GM18858 (cell line): ENCODE data around the gene C17orf107.
"Not testable (repeated sequence)": the region's sequence is repeated elsewhere in the genome, so short reads cannot be mapped to it uniquely, and the experiment has no call there.

Source experiments
- ATAC-seq: cut with Tn5 transposase; IDR thresholded peaks from one replicate; pipeline ENCODE4 v1.9.1; 2021; ENCODE audit not compliant: unreplicated experiment

C17orf107 gene

DNA sequence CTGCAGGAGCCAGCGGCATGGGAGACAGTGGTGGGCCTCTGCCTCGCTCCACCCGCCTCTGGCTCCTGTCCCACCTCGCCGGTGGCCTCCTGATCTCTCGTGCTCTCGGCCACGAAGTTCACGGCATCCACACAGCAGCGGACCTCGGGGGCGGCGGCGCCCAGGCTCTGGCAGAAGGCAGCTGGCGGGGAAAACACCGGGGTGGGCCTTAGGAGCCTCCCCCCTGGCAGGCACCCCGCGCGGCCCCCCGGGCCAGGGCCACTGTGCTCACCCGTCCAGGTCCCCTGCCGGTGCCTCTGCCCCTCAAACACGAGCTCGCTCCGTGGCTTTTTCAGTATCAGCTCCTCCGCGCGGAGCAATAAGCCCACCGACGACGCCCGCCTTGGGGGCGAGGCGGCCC is 409 bp upstream of the C17orf107 start:
- no peak for ATAC-seq

DNA sequence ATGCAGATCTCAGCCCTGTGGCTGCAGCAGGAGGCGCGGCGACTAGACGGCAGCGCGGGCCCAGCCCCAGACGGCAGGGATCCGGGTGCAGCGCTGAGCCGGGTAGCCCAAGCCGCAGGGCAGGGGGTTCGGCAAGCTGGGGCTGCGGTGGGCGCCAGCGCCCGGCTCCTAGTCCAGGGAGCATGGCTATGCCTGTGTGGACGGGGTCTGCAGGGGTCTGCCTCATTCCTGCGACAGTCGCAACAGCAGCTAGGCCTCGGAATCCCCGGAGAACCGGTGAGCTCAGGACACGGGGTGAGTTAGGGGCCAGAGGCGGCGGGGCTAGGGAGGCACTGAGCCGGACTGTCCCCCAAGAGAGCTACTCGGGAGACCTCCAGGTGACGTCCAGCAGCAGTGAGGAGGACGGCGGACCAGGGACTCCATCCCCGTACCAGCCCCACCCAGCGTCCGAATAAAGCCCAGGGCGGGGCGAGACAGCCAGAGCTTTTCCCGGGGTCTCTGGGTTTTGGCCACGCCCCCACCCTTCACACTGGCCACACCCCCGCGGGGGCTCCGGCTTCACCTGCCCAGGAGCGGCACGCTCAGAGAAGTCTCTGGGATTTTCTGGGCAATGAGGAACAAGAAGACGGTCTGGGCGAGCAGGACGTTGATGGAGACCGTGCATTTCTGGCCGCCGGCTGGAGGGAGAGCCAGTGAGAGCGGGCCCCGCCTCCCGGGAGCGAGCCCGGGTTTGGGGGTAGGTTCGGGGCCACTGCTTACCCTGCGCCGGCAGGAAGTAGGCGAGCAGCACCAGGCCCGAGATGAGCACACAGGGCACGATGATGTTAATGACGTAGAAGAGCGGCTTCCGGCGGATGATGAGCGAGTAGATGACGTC is 1.1 kb downstream of the C17orf107 start:
- no peak for ATAC-seq

DNA sequence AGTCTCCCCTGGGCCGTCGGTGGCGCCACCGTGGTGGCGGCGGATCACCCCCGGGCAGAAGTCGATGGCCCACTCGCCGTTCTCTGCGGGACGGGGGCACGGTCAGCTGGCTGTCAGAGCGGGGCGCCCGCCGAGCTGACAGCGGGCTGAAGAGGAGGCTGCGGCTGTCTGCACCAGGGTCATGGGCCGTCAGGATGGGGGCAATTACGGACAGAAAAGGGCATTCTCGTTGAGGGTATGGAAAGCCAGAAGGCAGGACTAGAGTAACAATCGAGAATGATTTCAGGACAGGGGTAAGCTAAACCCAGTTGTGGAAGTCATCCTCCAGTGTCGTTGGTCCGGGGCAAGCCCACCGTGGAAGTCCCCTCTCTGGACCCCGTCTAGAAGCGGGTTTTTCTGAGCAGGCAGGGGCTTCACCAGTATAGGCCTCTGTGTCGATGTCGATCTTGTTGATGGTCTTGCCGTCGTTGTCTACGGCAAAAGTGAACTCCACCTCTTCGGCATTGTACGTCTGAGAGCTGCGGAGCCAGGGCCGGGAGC is 1.8 kb downstream of the C17orf107 start:
- ATAC-seq: no peak

DNA sequence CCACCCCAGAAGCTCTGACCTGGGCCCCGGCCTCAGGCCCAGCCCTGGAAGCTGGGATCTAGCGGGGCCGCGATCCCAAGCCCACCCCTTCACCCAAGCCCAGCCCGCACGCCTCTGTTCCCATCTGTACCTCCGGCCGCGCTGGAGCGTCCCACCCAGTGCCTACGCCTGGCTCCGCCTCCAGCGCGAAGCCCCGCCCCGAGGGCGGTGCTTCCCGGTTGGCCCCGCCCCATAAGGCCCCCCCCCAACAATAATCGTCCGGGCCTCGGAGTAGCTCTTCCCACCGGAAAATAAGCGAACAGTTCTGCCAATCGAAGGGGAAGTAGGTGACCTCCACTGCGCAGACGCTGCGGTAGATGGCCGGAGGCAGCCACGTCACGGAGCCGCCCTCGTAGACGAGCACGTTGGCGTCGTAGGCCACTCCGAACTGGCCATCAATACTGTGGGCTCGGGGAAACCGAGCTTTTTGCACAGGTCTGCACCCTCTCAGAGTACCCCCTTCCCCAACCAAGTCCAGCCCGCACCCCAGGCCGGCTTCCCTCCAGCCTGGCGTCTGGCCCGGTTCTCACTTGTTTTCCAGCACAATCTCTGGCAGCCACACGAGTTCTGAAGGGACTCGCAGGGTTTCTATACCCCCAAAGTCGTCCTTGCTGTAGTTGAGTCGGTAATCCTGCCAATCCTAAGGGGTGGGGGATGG is 2.5 kb downstream of the C17orf107 start:
- no peak for ATAC-seq

DNA sequence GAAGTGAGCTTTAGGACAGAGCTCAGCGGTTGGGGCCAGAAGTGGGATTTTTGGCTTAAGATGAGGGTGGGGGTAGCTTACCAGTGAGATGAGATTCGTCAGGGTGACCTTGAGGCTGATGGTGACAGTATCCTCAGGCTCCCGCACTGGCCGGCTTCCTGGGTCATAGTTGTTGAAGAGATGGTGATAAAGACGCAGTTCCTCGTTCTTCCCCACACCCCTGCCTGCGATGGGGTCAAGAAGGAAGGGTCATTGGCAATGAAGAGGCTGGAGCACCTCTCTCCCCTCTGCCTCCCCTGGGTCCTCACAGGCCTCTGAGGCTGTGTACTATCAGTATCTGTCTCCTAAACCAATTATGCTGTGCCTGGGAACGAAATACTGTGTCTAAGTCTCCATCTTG is 3.2 kb downstream of the C17orf107 start:
- no peak for ATAC-seq

DNA sequence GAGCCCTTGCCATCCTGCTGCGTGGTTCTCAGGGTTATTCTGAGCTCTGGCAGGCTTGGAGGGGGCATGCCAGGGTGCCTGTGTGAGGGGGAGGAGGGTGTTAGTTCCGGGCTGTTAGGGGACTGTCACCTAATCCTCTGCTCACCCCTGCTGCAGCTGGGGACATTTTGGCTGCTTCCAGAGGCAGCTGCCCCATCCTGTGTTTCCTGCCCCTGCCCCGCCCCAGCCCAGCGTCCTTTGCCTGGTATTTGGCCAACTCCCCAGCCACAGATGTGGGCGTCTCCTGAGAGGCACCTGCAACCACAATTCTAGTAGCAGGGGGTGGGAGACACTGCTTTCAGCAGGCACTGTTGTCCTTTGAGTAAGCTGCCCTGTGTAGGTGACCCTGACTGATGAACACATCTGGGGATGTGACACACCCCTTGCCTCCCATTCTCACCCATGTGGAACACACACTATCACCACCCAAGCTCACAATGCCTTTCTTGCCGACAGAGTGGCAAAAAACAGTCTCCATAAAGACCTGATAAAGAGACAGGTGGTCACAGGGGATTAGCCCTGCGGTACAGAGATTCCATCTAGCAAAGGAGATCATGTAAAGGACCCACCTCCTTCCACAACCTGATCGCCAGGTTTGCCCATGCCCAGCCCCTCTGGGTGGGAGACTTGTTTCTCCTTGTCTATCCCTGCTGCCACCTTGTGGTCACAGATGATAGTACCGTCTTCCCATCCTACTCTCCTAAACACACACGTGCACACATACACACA is 3.9 kb downstream of the C17orf107 start, which contains the start of gene CHRNE:
Gene CHRNE (minus strand): TSS at position 48 of the 768 bp plus-strand sequence. CDS start 35 bp downstream, at position 13.
- ATAC-seq: no peak

DNA sequence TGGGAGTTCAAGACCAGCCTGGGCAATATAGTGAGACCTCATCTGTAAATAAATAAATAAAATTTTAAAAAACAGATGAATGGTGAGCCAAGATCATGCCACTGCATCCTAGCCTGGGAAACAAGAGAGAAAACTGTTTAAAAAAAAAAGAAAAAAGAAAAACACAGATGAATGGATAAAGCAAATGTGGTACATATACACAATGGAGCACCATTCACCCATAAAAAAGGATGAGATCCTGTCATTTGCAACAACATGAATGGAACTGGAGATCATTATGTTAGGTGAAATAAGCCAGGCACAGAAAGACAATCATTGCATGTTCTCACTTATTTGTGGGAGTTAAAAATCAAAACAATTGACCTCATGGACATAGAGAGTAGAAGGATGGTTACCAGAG is 7.3 kb downstream of the C17orf107 start:
- ATAC-seq: not testable (repeated sequence)

DNA sequence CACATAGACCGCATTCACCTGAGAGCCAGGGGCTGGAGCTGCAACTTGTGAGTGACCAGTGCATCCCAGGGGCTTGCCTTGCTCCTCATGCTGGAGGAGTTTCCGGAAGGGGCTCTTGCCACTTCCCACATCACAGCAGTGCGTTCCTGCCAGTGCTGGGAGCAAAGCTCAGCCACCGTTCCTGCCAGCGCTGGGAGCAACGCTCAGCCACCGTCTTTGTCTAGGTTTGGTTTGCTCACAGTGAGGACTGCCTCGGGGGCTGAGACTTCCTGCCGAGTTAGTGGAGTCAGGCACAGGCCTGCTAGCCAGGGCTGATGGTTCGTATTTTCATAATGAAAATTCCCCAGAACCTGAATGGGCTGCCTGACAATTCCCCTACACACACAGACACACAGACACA is 9.0 kb downstream of the C17orf107 start:
- ATAC-seq: no peak

DNA sequence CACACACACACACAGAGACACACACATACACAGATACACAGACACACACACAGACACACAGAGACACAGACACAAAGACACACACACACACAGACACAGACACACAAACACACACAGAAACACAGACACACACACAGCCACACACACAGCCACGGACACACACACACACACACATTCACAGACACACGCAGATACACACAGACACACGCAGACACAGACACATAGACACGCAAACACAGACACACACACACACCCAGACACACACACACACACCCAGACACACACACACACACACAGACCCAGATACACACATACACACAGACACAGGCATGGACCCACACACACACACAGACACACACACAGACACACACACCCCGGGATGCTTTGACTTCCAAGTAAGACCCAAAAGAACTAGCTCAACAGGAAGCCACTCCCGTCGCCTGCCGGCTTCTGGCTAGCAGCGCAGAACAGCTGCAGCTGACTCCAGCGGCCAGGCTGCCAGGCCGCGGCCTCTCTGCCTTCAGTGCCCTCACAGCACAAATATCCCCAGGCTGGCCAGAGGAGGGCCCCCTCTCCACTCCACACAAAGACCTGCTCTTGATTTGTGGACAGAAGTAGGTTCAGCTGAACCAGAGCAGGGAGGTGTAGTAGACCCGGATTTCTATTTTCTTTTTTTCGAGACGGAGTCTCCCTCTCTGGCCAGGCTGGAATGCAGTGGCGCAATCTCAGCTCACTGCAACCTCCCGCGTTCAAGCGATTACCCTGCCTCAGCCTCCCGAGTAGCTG is 9.6 kb downstream of the C17orf107 start:
- no peak for ATAC-seq

DNA sequence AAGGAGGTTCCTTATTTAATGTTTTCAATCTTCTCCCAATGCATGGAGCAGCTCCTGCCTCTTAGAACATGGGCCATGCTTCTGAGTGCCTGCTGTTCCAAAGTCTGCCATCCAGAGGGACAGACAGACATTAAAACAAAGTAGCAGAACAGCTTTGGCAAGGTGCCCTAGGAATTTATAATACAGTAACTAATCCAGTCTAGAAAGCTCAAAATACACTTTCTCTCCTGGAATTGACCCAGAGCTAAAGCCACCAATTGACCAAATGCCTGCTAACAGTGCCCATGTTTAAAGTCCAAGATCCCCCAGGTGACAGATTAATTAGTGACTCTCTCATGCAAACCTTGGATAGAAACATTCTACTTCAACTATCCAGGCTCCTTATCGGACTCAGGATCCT is 14.7 kb downstream of the C17orf107 start:
- ATAC-seq: no peak

DNA sequence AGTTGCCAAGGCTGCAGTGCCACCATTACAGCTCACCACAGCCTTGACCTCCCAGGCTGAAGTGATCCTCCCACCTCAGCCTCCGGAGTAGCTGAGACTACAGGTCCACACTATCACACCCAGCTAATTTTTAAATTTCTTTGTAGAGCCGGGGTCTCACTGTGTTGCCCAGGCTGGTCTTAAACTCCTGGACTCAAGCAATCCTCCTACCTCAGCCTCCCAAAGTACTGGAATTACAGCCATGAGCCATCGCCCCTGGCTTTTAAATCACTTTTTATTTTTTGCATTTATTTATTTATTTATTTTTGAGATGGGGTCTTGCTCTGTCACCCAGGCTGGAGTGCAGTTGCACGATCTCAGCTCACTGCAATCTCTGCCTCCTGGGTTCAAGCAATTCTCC is 15.2 kb downstream of the C17orf107 start:
- not testable (repeated sequence) for ATAC-seq

DNA sequence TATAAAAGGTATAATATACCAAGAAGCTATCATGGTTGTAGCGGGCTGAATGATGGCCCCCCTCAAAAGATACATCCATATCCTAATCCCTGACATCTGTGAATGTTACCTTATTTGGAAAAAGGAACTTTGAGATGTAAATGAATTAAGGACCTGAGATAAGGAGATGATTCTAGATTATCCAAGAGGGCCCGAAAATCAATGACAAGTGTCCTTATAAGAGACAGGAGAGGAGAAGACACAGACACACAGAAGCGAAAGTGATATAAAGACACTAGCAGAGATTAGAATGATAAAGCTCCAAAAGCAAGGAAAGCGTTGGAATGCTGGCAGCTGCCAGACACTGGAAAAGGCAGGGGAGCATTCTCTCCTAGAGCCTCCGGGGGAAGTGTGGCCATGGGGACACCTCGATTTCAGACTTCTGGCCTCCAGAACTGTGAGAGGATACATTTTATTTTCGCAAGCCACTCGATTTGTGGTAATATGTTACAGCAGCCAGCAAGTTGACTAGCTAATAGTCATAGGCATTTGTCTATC is 20.2 kb downstream of the C17orf107 start:
- no peak for ATAC-seq

DNA sequence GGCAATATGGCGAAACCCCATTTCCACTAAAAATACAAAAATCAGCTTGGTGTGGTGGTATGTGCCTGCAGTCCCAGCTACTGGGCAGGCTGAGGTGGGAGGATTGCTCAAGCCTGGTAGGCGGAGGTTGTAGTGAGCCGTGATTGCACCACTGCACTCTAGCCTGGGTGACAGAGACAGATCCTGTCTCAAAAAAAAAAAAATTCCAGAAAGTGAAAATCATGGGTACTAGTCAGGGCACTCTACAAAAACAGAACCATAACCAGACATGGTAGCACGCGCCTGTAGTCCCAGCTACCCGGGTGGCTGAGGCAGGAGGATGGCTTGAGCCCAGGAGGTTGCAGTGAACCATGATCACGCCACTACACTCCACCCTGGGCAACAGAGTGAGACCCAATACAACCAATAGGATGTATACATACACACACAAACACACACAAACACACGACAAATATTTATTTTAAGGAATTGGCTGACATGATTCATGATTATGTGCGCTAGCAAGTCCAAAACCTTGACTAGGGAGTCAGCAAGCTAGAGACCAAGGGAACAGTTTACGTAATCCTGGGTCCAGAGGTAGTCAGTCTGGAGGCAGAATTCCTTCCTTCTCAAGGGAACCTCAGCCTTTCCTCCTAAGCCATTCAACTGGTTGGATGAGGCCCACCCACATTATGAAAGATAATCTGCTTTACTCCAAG is 21.2 kb downstream of the C17orf107 start:
- ATAC-seq: no peak

DNA sequence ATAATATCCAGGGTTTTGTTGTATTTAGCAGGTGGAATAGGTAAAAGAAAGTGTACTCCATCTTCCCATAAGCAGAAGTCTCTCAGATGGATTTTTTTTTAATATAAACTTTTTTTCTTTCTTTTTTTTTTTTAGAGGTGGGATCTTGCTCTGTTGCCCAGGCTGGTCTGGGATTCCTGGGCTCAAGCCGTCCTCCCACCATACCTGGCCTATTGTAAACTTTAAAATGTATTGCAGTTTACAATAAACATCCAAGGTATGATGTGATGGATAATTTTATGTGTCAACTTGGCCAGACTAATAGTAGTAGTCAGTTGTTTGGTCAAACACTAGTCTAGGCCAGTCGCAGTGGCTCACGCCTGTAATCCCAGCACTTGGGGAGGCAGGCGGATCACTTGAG is 22.0 kb downstream of the C17orf107 start:
- no peak for ATAC-seq

DNA sequence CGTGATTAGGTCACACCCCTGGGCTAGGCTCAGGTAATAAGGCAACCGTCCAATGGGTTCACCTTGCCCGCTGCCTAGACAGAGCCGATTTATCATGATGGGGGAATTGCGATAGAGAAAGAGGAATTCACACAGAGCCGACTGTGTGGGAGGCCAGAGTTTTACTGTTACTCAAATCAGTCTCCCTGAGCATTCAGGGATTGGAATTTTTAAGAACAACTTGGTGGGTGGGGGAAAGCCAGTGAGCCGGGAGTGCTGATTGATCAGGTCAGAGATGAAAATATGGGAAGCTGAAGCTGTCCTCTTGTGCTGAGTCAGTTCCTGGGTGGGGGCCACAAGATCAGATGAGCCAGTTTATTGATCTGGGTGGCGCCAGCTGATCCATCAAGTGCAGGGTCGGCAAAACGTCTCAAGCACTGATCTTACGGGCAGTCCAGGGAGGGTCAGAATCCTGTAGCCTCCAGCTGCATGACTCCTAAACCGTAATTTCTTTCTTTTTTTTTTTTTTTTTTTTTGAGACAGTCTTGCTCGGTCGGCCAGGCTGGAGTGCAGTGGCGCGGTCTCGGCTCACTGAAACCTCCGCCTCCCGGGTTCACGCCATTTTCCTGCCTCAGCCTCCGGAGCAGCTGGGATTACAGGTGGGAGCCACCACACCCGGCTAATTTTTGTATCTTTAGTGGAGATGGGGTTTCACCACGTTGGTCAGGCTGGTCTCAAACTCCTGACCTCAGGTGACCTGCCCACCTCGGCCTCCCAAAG is 27.4 kb downstream of the C17orf107 start:
- ATAC-seq: not testable (repeated sequence)

DNA sequence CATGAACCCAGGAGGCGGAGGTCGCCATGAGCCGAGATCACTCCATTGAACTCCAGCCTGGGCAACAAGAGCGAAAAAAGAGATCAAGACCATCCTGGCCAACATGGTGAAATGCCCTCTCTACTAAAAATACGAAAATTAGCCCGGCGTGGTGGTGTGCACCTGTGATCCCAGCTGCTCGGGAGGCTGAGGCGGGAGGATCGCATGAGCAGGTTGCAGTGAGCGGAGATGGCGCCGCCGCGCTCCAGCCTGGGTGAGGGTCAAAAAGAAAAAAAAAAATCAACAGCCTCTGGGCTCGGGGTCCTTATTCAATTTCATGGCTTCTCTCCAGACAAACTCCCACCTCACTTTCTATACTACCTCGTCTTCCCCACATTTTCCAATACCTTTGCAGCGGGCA is 29.5 kb downstream of the C17orf107 start:
- ATAC-seq: no peak

DNA sequence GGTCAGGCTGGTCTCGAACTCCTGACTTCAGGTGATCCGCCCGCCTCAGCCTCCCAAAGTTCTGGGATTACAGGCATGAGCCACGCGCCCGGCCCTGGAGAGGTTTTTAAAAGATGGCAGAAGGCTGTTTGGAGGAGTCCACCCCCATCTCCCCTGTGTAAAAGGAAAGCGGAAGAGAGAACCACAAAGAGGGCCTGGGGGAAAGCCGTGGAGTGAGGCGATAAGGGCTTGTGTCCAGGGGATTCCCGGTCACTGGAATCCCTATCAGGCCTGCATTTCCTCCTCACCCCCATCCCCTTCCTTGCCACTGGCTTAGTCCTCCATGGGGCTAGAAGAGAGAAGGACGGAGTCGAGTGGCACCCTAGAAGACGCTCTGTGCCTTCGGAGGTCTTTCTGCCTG is 32.6 kb downstream of the C17orf107 start, which contains the start of gene GP1BA:
Gene GP1BA (plus strand): TSS at position 315 of the 400 bp plus-strand sequence. CDS start 328 bp downstream, outside the sequence.
- ATAC-seq: no peak

DNA sequence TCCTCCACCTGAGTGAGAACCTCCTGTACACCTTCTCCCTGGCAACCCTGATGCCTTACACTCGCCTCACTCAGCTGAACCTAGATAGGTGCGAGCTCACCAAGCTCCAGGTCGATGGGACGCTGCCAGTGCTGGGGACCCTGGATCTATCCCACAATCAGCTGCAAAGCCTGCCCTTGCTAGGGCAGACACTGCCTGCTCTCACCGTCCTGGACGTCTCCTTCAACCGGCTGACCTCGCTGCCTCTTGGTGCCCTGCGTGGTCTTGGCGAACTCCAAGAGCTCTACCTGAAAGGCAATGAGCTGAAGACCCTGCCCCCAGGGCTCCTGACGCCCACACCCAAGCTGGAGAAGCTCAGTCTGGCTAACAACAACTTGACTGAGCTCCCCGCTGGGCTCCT is 33.4 kb downstream of the C17orf107 start:
- ATAC-seq: no peak

DNA sequence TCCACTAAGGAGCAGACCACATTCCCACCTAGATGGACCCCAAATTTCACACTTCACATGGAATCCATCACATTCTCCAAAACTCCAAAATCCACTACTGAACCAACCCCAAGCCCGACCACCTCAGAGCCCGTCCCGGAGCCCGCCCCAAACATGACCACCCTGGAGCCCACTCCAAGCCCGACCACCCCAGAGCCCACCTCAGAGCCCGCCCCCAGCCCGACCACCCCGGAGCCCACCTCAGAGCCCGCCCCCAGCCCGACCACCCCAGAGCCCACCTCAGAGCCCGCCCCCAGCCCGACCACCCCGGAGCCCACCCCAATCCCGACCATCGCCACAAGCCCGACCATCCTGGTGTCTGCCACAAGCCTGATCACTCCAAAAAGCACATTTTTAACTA is 34.3 kb downstream of the C17orf107 start:
- ATAC-seq: no peak
